ENCODE results near the gene ZMYND8. TPM values are rescaled to one million over a fixed set of nuclear protein-coding genes. Genes with fewer than 3 reads are reported as not detected.

ZMYND8 gene
- total and polyA plus RNA-seq, 2 experiments from 2014 or later = 10.2 to 12.4 TPM

DNA sequence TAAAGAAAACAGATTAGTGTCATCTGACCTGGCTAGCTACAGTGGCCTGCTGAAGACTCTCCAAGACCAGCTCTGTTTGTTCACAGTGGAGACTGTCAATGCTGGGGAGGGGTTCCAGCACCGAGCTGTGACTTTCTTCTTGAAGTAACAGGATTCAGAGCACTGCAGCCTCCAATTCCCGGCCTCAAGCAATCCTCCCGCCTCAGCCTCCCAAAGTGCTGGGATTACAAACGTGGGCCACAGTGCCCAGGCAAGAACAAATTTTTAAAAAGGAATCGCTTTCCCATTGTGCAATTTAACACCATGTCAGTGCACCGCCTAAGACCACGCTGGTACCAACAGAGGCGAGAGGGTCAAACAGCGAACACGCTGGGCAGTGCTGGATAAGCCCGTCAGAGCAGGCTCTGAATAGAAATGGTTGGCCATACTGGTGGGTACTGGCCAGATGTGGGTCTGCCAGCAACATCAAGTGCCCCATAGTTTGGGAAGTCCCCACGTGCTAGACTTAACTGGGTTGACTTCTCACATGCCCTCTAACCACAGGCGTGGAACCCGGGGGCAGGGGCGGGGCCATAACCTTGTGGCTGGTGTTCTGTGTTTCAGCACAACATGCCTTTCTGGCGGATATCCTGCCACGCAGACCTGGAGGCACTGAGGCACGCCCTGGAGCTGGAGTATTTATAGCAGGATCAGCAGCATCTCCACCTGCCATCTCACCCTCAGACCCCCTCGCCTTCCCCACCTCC lies 168.9 kb downstream of the ZMYND8 start:
- no peak overlapping the region for H3K4me2 ChIP-seq (ENCODE audit: unreplicated experiment)
- no peak overlapping the region for H3K27ac ChIP-seq
- H3K9me2 ChIP-seq (ENCODE audit: insufficient read depth) = no peaks in the 10 kb centered on the region
- TF ChIP-seq EZH2phosphoT487 (IDR thresholded peaks at IDR 0.05; ENCODE audit: insufficient read depth, low read depth) (no peak), EZH2 (IDR thresholded peaks at IDR 0.05; ENCODE audit: insufficient read depth, poor library complexity, severe bottlenecking) (no peak)
- H3K9me3 ChIP-seq (ENCODE audit: low read depth) = no peaks in the 10 kb centered on the region
- 73 to 76% methylated on average over 16 to 19 of the region's 19 CpGs for WGBS, 2 experiments (ENCODE audit: low coverage in 1 of 2, low lambda C conversion rate in 2 of 2, missing lambda C conversion rate in 2 of 2)
- H4K20me1 ChIP-seq (ENCODE audit: insufficient read depth) = no peaks in the 10 kb centered on the region
- no peak overlapping the region for H3K4me3 ChIP-seq
- H3K27me3 ChIP-seq (replicated peaks; ENCODE audit: insufficient read depth) = no peaks in the 10 kb centered on the region
- H3K4me1 ChIP-seq (ENCODE audit: insufficient read depth) = no peaks in the 10 kb centered on the region
- DNase-seq = no peak
- in situ Hi-C loops (cut with MboI) = no loop called here
- no peak overlapping the region for H3K9ac ChIP-seq
- no peak overlapping the region for H2AFZ ChIP-seq
- no peaks in the 10 kb centered on the region for H3K79me2 ChIP-seq (ENCODE audit: insufficient read depth)
- H3F3A ChIP-seq (ENCODE audit: insufficient read depth) = no peaks in the 10 kb centered on the region
- no peaks in the 10 kb centered on the region for H3K36me3 ChIP-seq (ENCODE audit: low read depth)

DNA sequence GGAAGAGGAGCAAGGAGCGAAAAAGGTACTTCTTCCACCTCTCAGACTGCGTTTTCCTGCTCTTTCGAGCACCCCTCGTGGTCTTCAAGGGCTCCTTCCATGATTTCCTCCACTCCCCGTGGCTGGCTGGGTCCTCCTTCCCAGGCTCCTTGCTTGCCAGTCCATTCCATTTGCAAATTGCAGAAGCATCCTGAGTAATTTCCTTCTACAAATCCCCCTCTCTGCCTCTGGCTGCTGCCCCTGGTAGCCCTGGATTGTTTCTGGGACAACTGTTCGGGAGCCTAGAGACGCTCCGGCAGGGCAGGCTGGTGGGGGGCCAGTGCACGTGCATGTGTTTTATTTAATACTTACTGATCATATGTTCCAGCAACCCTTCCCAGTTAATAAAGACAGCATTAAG lies 173.1 kb downstream of the ZMYND8 start:
- H3K36me3 ChIP-seq (ENCODE audit: low read depth) = no peaks in the 10 kb centered on the region
- no peaks in the 10 kb centered on the region for H3K9me2 ChIP-seq (ENCODE audit: insufficient read depth)
- H3K4me2 ChIP-seq (ENCODE audit: unreplicated experiment) = no peak overlapping the region
- H2AFZ ChIP-seq = no peak overlapping the region
- H3K4me3 ChIP-seq = no peak overlapping the region
- no peaks in the 10 kb centered on the region for H4K20me1 ChIP-seq (ENCODE audit: insufficient read depth)
- WGBS, 2 experiments (ENCODE audit: low coverage in 1 of 2, low lambda C conversion rate in 2 of 2, missing lambda C conversion rate in 2 of 2) = 58 to 62% methylated on average over 9 of the region's 9 CpGs
- DNase-seq = no peak
- no peak for TF ChIP-seq EZH2phosphoT487 (IDR thresholded peaks at IDR 0.05; ENCODE audit: insufficient read depth, low read depth)
- TF ChIP-seq EZH2 (IDR thresholded peaks at IDR 0.05; ENCODE audit: insufficient read depth, poor library complexity, severe bottlenecking) = no peak
- no peak overlapping the region for H3K27ac ChIP-seq
- no peak overlapping the region for H3K9ac ChIP-seq
- H3K79me2 ChIP-seq (ENCODE audit: insufficient read depth) = no peaks in the 10 kb centered on the region
- no peaks in the 10 kb centered on the region for H3K9me3 ChIP-seq (ENCODE audit: low read depth)
- H3F3A ChIP-seq (ENCODE audit: insufficient read depth) = no peaks in the 10 kb centered on the region
- H3K27me3 ChIP-seq (replicated peaks; ENCODE audit: insufficient read depth) = no peaks in the 10 kb centered on the region
- no peaks in the 10 kb centered on the region for H3K4me1 ChIP-seq (ENCODE audit: insufficient read depth)
- in situ Hi-C loops (cut with MboI) = no loop called here

DNA sequence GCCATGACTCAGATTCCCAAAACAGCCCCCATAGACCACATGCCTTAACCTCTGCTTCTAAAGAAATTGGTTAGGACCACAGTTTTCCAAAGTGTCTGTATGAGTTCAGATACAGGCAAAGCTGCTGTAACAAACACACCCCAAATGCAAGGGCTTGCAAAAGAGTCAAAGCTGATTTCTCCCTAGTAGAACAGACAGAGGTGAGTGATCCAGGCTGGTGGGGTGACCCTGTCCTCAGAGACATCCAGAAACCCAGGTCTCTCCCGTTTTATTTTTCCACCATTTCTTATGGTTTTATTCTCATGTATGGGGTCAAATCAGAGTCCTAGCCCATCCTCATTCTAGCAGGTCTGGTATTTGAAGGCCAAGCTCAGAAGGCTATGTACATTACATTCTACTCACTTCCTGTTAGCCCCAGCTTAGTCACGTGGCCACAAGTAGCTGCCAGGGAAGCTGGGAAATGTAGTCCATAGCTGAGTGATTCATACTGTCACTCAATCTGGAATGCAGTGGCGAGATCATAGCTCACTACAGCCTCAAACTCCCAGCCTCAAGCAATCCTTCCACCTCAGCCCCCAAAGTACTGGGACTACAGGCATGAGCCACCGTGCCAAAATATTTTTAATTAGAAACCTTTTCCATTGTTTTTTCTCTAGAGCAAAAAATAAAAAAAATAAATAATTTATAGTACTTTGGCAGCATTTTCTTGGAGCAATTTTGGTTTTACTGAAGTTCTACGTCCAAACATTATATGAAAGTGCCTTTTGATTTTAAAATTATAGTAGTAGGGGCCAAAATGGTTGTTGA lies 175.2 kb downstream of the ZMYND8 start:
- no peaks in the 10 kb centered on the region for H3K27me3 ChIP-seq (replicated peaks; ENCODE audit: insufficient read depth)
- H3K27ac ChIP-seq = no peak overlapping the region
- no peak overlapping the region for H3K4me2 ChIP-seq (ENCODE audit: unreplicated experiment)
- peak; percentile 86 for DNase-seq
- 33 to 44% methylated on average over 5 of the region's 5 CpGs for WGBS, 2 experiments (ENCODE audit: low coverage in 1 of 2, low lambda C conversion rate in 2 of 2, missing lambda C conversion rate in 2 of 2)
- no peaks in the 10 kb centered on the region for H3K4me1 ChIP-seq (ENCODE audit: insufficient read depth)
- H3K9me3 ChIP-seq (ENCODE audit: low read depth) = no peaks in the 10 kb centered on the region
- H3K4me3 ChIP-seq = no peak overlapping the region
- H3F3A ChIP-seq (ENCODE audit: insufficient read depth) = no peaks in the 10 kb centered on the region
- in situ Hi-C loops (cut with MboI) = no loop called here
- no peak for TF ChIP-seq EZH2phosphoT487 (IDR thresholded peaks at IDR 0.05; ENCODE audit: insufficient read depth, low read depth)
- no peak for TF ChIP-seq EZH2 (IDR thresholded peaks at IDR 0.05; ENCODE audit: insufficient read depth, poor library complexity, severe bottlenecking)
- no peak overlapping the region for H3K9ac ChIP-seq
- H3K36me3 ChIP-seq (ENCODE audit: low read depth) = no peaks in the 10 kb centered on the region
- no peaks in the 10 kb centered on the region for H3K79me2 ChIP-seq (ENCODE audit: insufficient read depth)
- H4K20me1 ChIP-seq (ENCODE audit: insufficient read depth) = no peaks in the 10 kb centered on the region
- H3K9me2 ChIP-seq (ENCODE audit: insufficient read depth) = no peaks in the 10 kb centered on the region
- H2AFZ ChIP-seq = peak overlapping the region; percentile 92

DNA sequence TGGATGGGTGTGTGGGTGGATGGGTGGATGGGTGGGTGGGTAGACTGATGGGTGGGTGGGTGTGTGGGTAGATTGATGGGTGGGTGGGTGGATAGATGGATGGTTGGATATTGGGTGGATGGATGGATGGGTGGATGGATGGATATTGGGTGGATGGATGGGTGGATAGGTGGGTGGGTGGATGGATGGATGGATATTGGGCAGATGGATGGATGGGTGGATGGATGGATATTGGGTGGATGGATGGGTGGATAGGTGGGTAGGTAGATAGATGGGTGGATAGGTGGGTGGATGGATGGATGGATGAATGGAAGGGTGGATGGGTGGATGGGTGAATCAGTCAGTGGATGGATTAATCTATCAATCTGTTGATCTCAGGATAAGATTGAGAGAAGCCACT lies 177.2 kb downstream of the ZMYND8 start:
- H3K9ac ChIP-seq = no peak overlapping the region
- no peaks in the 10 kb centered on the region for H4K20me1 ChIP-seq (ENCODE audit: insufficient read depth)
- H3F3A ChIP-seq (ENCODE audit: insufficient read depth) = no peaks in the 10 kb centered on the region
- no peak overlapping the region for H2AFZ ChIP-seq
- DNase-seq = no peak
- no peak overlapping the region for H3K4me2 ChIP-seq (ENCODE audit: unreplicated experiment)
- H3K27me3 ChIP-seq (replicated peaks; ENCODE audit: insufficient read depth) = no peaks in the 10 kb centered on the region
- H3K9me2 ChIP-seq (ENCODE audit: insufficient read depth) = no peaks in the 10 kb centered on the region
- H3K4me3 ChIP-seq = no peak overlapping the region
- no peaks in the 10 kb centered on the region for H3K9me3 ChIP-seq (ENCODE audit: low read depth)
- H3K36me3 ChIP-seq (ENCODE audit: low read depth) = no peaks in the 10 kb centered on the region
- H3K4me1 ChIP-seq (ENCODE audit: insufficient read depth) = no peaks in the 10 kb centered on the region
- no peak for TF ChIP-seq EZH2 (IDR thresholded peaks at IDR 0.05; ENCODE audit: insufficient read depth, poor library complexity, severe bottlenecking)
- no peak for TF ChIP-seq EZH2phosphoT487 (IDR thresholded peaks at IDR 0.05; ENCODE audit: insufficient read depth, low read depth)
- in situ Hi-C loops (cut with MboI) = no loop called here
- no peaks in the 10 kb centered on the region for H3K79me2 ChIP-seq (ENCODE audit: insufficient read depth)
- no peak overlapping the region for H3K27ac ChIP-seq

All from GM23248 (cell line).